ENCODE results near the gene ARRB2. TPM values are rescaled to one million over a fixed set of nuclear protein-coding genes. Genes with fewer than 3 reads are reported as not detected.

ARRB2 gene
- polyA plus RNA-seq, 1 donor (not counting 4 experiments of a cell fraction or from before 2014, with no cell fraction given) = 11.5 TPM

DNA sequence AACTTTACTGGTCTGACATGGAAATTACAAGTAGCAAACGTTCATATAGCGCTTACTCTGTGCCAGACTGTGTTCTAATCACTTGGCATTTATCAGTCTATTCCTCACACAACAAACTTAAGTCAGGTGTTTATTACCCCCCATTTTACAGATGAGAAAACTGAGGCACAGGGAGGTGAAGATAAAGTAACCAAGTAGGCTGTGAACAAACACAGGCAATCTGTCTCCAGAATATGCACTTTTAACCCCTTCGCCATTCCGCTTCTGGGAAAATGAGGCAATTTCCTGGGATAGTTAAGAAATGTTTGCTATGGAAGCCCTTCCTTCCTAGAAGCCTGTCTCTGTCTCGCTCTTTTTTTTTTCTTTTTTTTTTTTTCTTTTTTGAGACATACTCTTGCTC lies 41.5 kb downstream of the ARRB2 start:
- no peak for FAIRE-seq

GRCh38 chr17:4753392-4753791 lies 43.0 kb downstream of the ARRB2 start:
- TF ChIP-seq, protein P1, sequence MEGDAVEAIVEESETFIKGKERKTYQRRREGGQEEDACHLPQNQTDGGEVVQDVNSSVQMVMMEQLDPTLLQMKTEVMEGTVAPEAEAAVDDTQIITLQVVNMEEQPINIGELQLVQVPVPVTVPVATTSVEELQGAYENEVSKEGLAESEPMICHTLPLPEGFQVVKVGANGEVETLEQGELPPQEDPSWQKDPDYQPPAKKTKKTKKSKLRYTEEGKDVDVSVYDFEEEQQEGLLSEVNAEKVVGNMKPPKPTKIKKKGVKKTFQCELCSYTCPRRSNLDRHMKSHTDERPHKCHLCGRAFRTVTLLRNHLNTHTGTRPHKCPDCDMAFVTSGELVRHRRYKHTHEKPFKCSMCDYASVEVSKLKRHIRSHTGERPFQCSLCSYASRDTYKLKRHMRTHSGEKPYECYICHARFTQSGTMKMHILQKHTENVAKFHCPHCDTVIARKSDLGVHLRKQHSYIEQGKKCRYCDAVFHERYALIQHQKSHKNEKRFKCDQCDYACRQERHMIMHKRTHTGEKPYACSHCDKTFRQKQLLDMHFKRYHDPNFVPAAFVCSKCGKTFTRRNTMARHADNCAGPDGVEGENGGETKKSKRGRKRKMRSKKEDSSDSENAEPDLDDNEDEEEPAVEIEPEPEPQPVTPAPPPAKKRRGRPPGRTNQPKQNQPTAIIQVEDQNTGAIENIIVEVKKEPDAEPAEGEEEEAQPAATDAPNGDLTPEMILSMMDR (optimal IDR thresholded peaks at IDR 0.05 in 1 of 3, IDR thresholded peaks at IDR 0.05 in 1 of 3, conservative IDR thresholded peaks at IDR 0.05 in 1 of 3; ENCODE audit: extremely low read depth in 1 of 3, insufficient read depth in 2 of 3, low read length in 3 of 3) = no peak
- TF ChIP-seq EZH2 (IDR thresholded peaks at IDR 0.05; ENCODE audit: low read length) = no peak
- H2AFZ ChIP-seq (ENCODE audit: control insufficient read depth, low read length) = no peak overlapping the region
- no peaks in the 10 kb centered on the region for H3K4me1 ChIP-seq (ENCODE audit: control insufficient read depth, extremely low read depth, insufficient read depth, low read length)
- no peak overlapping the region for H3K4me2 ChIP-seq (ENCODE audit: control insufficient read depth, extremely low read depth, insufficient read depth, low read depth, low read length)
- FAIRE-seq = no peak
- H3K27me3 ChIP-seq (ENCODE audit: control insufficient read depth, extremely low read depth, insufficient read depth, low read length) = peaks cover 2% of the 10 kb centered on the region
- no peaks in the 10 kb centered on the region for H3K9me3 ChIP-seq (ENCODE audit: control insufficient read depth, low read depth, low read length)
- DNase-seq (ENCODE audit: low read depth, low spot score) = no peak
- no peak overlapping the region for H3K4me3 ChIP-seq (ENCODE audit: control insufficient read depth in 2 of 3, extremely low read depth in 1 of 3, insufficient read depth in 2 of 3, low read depth in 1 of 3, low read length in 3 of 3)
- dilution Hi-C loops (cut with MboI; ENCODE audit: extremely low pct_ligation_motif_present, low sequenced_read_pairs) = no loop called here
- H3K27ac ChIP-seq (ENCODE audit: control insufficient read depth, insufficient read depth, low read length) = no peak overlapping the region
- H3K79me2 ChIP-seq (ENCODE audit: control insufficient read depth, insufficient read depth, low read length) = no peaks in the 10 kb centered on the region
- H3K9me1 ChIP-seq (ENCODE audit: control insufficient read depth, extremely low read depth, insufficient read depth, low read length) = no peaks in the 10 kb centered on the region
- no peaks in the 10 kb centered on the region for H3K36me3 ChIP-seq (ENCODE audit: control insufficient read depth in 2 of 2, extremely low read depth in 1 of 2, insufficient read depth in 2 of 2, low read length in 2 of 2)
- H3K9ac ChIP-seq (ENCODE audit: control insufficient read depth, extremely low read depth, insufficient read depth, low read length) = no peak overlapping the region
- H4K20me1 ChIP-seq (ENCODE audit: control insufficient read depth, extremely low read depth, insufficient read depth, low read length) = no peaks in the 10 kb centered on the region

More for the DNA sequence above, 41.5 kb downstream of the ARRB2 start:
- no peak overlapping the region for H3K27ac ChIP-seq (ENCODE audit: control insufficient read depth, insufficient read depth, low read length)
- H3K9me1 ChIP-seq (ENCODE audit: control insufficient read depth, extremely low read depth, insufficient read depth, low read length) = no peaks in the 10 kb centered on the region
- dilution Hi-C loops (cut with MboI; ENCODE audit: extremely low pct_ligation_motif_present, low sequenced_read_pairs) = no loop called here
- peaks cover 2% of the 10 kb centered on the region for H3K27me3 ChIP-seq (ENCODE audit: control insufficient read depth, extremely low read depth, insufficient read depth, low read length)
- no peak overlapping the region for H3K9ac ChIP-seq (ENCODE audit: control insufficient read depth, extremely low read depth, insufficient read depth, low read length)
- H4K20me1 ChIP-seq (ENCODE audit: control insufficient read depth, extremely low read depth, insufficient read depth, low read length) = no peaks in the 10 kb centered on the region
- no peak for TF ChIP-seq EZH2 (IDR thresholded peaks at IDR 0.05; ENCODE audit: low read length)
- TF ChIP-seq, protein P1 (optimal IDR thresholded peaks at IDR 0.05 in 1 of 3, IDR thresholded peaks at IDR 0.05 in 1 of 3, conservative IDR thresholded peaks at IDR 0.05 in 1 of 3; ENCODE audit: extremely low read depth in 1 of 3, insufficient read depth in 2 of 3, low read length in 3 of 3) = no peak
- no peaks in the 10 kb centered on the region for H3K36me3 ChIP-seq (ENCODE audit: control insufficient read depth in 2 of 2, extremely low read depth in 1 of 2, insufficient read depth in 2 of 2, low read length in 2 of 2)
- no peak overlapping the region for H2AFZ ChIP-seq (ENCODE audit: control insufficient read depth, low read length)
- DNase-seq (ENCODE audit: low read depth, low spot score) = no peak
- H3K4me1 ChIP-seq (ENCODE audit: control insufficient read depth, extremely low read depth, insufficient read depth, low read length) = no peaks in the 10 kb centered on the region
- no peak overlapping the region for H3K4me2 ChIP-seq (ENCODE audit: control insufficient read depth, extremely low read depth, insufficient read depth, low read depth, low read length)
- H3K9me3 ChIP-seq (ENCODE audit: control insufficient read depth, low read depth, low read length) = no peaks in the 10 kb centered on the region
- H3K4me3 ChIP-seq (ENCODE audit: control insufficient read depth in 2 of 3, extremely low read depth in 1 of 3, insufficient read depth in 2 of 3, low read depth in 1 of 3, low read length in 3 of 3) = no peak overlapping the region
- no peaks in the 10 kb centered on the region for H3K79me2 ChIP-seq (ENCODE audit: control insufficient read depth, insufficient read depth, low read length)
